Measurements from ENCODE around the gene DIS3L2. TPM values are rescaled to one million over a fixed set of nuclear protein-coding genes. Genes with fewer than 3 reads are reported as not detected.

Gene DIS3L2
- total and polyA plus RNA-seq, 2 of the 4 experiments (the other 2 are of a cell fraction): 14.7 to 19.2 TPM

DNA sequence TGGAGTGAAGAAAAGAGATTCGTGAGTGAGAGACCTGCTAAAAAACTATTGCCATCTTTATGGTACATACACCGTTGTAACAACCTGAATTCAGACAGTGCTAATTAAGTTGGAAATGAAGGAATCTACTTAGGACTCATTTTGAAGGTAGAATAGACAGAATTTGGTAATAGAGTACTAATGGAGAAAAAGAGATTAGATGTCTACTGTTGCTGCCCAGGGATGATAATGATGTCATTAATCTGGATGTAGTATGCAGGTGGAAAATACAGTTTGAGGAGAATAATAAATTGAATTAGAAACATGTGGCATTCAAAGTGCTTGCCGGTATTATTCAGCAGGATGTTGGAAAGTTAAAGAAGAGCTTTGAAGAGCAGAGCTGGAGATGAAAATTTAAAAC is 44.7 kb downstream of the DIS3L2 start:
- Histone ChIP-seq H2BK15ac (ENCODE audit: low read depth, low read length) (no peak overlapping the region), H3K9ac (ENCODE audit: low read depth, low read length) (no peak overlapping the region), H3K9me1 (ENCODE audit: insufficient read depth, low read length) (no peaks in the 10 kb centered on the region), H3K4me2 (ENCODE audit: low read depth, low read length) (no peak overlapping the region), H3K27ac (ENCODE audit: insufficient read depth, low read length) (no peak overlapping the region), H4K8ac (ENCODE audit: low read depth in 2 of 2, low read length in 2 of 2) (no peak overlapping the region), H3K36me3 (ENCODE audit: control insufficient read depth, insufficient read depth, low read length) (no peaks in the 10 kb centered on the region), H2BK120ac (ENCODE audit: low read depth, low read length) (no peak overlapping the region), H3K4me1 (ENCODE audit: control insufficient read depth, insufficient read depth, low read length) (no peaks in the 10 kb centered on the region), H4K20me1 (ENCODE audit: insufficient read depth, low read length) (peaks cover 16% of the 10 kb centered on the region; the same call in 1 of the 2 replicates), H2AK5ac (ENCODE audit: low read depth, low read length) (no peak overlapping the region), H3K4ac (ENCODE audit: low read depth, low read length) (no peak overlapping the region), H2AK9ac (replicated peaks; ENCODE audit: low read depth, low read length, poor library complexity) (no peak overlapping the region), H2BK5ac (ENCODE audit: low read depth, low read length, poor library complexity, severe bottlenecking) (no peak overlapping the region), H3K9me3 (ENCODE audit: control insufficient read depth, insufficient read depth, low read length) (no peaks in the 10 kb centered on the region; the same call in 1 of the 2 replicates), H2AFZ (replicated peaks; ENCODE audit: low read length, poor library complexity) (no peak overlapping the region), H3K18ac (ENCODE audit: low read depth, low read length) (no peak overlapping the region), H4K5ac (ENCODE audit: low read depth, low read length) (no peak overlapping the region), H3K56ac (ENCODE audit: extremely low read depth, insufficient read depth, low read length) (no peak overlapping the region), H3K23ac (ENCODE audit: low read depth, low read length) (no peak overlapping the region), H3K79me1 (ENCODE audit: low read depth in 1 of 2, low read length in 2 of 2) (peaks cover 19 to 25% of the 10 kb centered on the region in 2 experiments), H3K4me3 (ENCODE audit: insufficient read depth, low read depth, low read length) (no peak overlapping the region), H3K14ac (replicated peaks; ENCODE audit: low read depth, low read length) (no peak overlapping the region), H3K27me3 (ENCODE audit: control insufficient read depth, insufficient read depth, low read length) (peaks cover 2% of the 10 kb centered on the region), H2BK20ac (ENCODE audit: low read depth, low read length) (no peak overlapping the region), H4K91ac (ENCODE audit: insufficient read depth, low read depth, low read length) (no peak overlapping the region)
- intact Hi-C loops (cut with micrococcal nuclease) (no loop called here), in situ Hi-C loops (cut with MboI; ENCODE audit: low sequenced_read_pairs) (no loop called here), dilution Hi-C loops (cut with HindIII; ENCODE audit: low sequenced_read_pairs, unreplicated experiment) (no loop called here)
- POLR2A ChIA-PET (ENCODE audit: unreplicated experiment): no interaction called here
- TF ChIP-seq CHD1 (IDR thresholded peaks at IDR 0.05; ENCODE audit: low read depth, low read length) (no peak), RFX5 (IDR thresholded peaks at IDR 0.05; ENCODE audit: low read depth, low read length) (no peak), RAD21 (IDR thresholded peaks at IDR 0.05; ENCODE audit: low read length) (no peak), MAZ (IDR thresholded peaks at IDR 0.05; ENCODE audit: borderline replicate concordance, low read depth, low read length) (no peak), BHLHE40 (IDR thresholded peaks at IDR 0.05; ENCODE audit: low read depth, low read length) (no peak), MXI1 (IDR thresholded peaks at IDR 0.05; ENCODE audit: borderline replicate concordance, low read depth, low read length) (no peak), RCOR1 (IDR thresholded peaks at IDR 0.05; ENCODE audit: insufficient replicate concordance, low read length) (no peak), CEBPB (IDR thresholded peaks at IDR 0.05; ENCODE audit: low read depth, low read length) (no peak), FOS (IDR thresholded peaks at IDR 0.05; ENCODE audit: low read depth, low read length) (no peak)
- TF ChIP-seq, protein P1, sequence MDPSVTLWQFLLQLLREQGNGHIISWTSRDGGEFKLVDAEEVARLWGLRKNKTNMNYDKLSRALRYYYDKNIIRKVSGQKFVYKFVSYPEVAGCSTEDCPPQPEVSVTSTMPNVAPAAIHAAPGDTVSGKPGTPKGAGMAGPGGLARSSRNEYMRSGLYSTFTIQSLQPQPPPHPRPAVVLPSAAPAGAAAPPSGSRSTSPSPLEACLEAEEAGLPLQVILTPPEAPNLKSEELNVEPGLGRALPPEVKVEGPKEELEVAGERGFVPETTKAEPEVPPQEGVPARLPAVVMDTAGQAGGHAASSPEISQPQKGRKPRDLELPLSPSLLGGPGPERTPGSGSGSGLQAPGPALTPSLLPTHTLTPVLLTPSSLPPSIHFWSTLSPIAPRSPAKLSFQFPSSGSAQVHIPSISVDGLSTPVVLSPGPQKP (IDR thresholded peaks at IDR 0.05; ENCODE audit: borderline replicate concordance, low read depth, low read length): no peak
- ATAC-seq (ENCODE audit: low read depth) (no peak), DNase-seq (no peak)
- CTCF ChIA-PET: no interaction called here
- no TSS peak for BruUV-seq (replicated peaks)
- 100% methylated on average over 1 of the region's 3 CpGs for WGBS, 2 experiments (ENCODE audit: extremely low coverage in 2 of 2, insufficient read length in 1 of 2)
